ENCODE measurements around the gene TTC8. TPM values are rescaled to one million over a fixed set of nuclear protein-coding genes. Genes with fewer than 3 reads are reported as not detected.
A peak's percentile ranks its signal among the peaks of the same experiment; 100 is the strongest.

Gene TTC8
- total RNA-seq, 1 experiment from 2014 or later, result 23.9 TPM

DNA sequence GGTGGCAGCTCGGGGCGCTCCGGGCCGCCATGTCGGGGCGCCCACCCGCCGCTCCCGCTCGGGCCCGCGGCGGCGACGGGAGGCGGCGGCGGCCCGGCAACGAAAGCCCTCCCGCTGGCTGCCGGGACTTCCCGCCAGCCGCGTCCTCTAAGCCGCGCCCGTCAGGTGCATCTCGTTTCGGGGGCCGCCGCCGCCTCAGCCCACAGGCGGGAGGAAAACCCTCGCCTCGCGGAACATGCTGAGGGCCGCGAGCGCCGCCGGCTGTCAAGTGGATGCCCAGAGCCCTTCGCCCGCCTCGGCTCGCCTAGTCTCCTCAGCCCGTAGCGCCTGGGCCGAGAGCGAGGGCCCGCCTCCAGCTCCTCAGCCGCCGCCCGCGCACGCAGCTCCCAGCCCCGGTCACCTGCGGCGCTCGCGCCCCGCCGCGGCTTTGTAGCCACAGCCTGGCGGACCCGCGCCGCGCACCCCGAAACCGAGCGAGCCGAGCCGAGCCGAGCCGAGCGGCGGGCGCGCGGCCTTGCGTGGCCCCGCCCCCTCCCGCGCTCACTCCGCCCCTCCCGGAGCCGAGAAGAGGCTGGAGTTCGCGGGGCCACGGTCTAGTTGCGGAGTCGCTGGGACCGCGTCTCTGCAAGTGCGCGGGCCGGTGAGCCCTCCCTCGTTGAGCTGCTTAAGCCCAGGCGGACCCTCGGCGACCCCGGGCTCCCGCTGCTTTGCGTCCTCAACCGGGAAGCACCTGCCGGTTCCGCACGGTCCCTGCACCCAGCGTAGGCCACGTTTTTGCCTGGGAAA lies 31.8 kb upstream of the TTC8 start, which contains the start of gene EML5:
Gene EML5, minus strand, starts transcription at position 481 of the 786 bp plus-strand sequence. Its CDS starts 450 bp downstream, at position 31.
- peak within 1 kb of the TSS; percentile 70 for H3K4me3 Mint-ChIP-seq (ENCODE audit: unreplicated experiment)
- DNase-seq (ENCODE audit: unreplicated experiment), result peak; percentile 79
- peaks cover 5% of the 10 kb centered on the region for H3K36me3 Mint-ChIP-seq (ENCODE audit: insufficient read depth, unreplicated experiment)
- TF ChIP-seq, protein P1, sequence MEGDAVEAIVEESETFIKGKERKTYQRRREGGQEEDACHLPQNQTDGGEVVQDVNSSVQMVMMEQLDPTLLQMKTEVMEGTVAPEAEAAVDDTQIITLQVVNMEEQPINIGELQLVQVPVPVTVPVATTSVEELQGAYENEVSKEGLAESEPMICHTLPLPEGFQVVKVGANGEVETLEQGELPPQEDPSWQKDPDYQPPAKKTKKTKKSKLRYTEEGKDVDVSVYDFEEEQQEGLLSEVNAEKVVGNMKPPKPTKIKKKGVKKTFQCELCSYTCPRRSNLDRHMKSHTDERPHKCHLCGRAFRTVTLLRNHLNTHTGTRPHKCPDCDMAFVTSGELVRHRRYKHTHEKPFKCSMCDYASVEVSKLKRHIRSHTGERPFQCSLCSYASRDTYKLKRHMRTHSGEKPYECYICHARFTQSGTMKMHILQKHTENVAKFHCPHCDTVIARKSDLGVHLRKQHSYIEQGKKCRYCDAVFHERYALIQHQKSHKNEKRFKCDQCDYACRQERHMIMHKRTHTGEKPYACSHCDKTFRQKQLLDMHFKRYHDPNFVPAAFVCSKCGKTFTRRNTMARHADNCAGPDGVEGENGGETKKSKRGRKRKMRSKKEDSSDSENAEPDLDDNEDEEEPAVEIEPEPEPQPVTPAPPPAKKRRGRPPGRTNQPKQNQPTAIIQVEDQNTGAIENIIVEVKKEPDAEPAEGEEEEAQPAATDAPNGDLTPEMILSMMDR (IDR thresholded peaks at IDR 0.05; ENCODE audit: unreplicated experiment), result peak; percentile 3
- no TSS peak for BruUV-seq (replicated peaks)
- no peaks in the 10 kb centered on the region for H3K4me1 Mint-ChIP-seq (ENCODE audit: insufficient read depth, unreplicated experiment)
- ChIA-PET POLR2A (interaction anchor here (0.6 to 6.7 kb wide), 8 partner anchors 8 to 1121 kb away, joined by 3 to 50 read pairs (median 4); partner anchors contain the start of gene TTC8), CTCF (interaction anchor here (0.5 to 1.7 kb wide), 23 partner anchors 8 to 664 kb away, joined by 3 to 20 read pairs (median 4); partner anchors contain the start of gene TTC8)
- no peak within 1 kb of the TSS for H3K27ac Mint-ChIP-seq (ENCODE audit: low read depth, unreplicated experiment)
- intact Hi-C loops (cut with micrococcal nuclease), result loop anchor here (1.0 to 5.0 kb wide), 4 partner anchors 76 to 1125 kb away; no protein-coding TSS in a partner anchor
- H3K27me3 Mint-ChIP-seq (ENCODE audit: insufficient read depth, unreplicated experiment), result no peaks in the 10 kb centered on the region
- no peaks in the 10 kb centered on the region for H3K9me3 Mint-ChIP-seq (ENCODE audit: unreplicated experiment)

GRCh38 chr14:88793259-88793625 lies 31.2 kb upstream of the TTC8 start:
- Mint-ChIP-seq H3K27ac (ENCODE audit: low read depth, unreplicated experiment) (no peak overlapping the region), H3K27me3 (ENCODE audit: insufficient read depth, unreplicated experiment) (no peaks in the 10 kb centered on the region), H3K9me3 (ENCODE audit: unreplicated experiment) (no peaks in the 10 kb centered on the region), H3K4me1 (ENCODE audit: insufficient read depth, unreplicated experiment) (no peaks in the 10 kb centered on the region), H3K4me3 (ENCODE audit: unreplicated experiment) (peak overlapping the region; percentile 70), H3K36me3 (ENCODE audit: insufficient read depth, unreplicated experiment) (peaks cover 5% of the 10 kb centered on the region)
- ChIA-PET POLR2A (interaction anchor here (0.6 to 6.7 kb wide), 8 partner anchors 8 to 1120 kb away, joined by 3 to 50 read pairs (median 4); partner anchors contain the start of gene TTC8), CTCF (interaction anchor here (0.7 to 1.7 kb wide), 20 partner anchors 8 to 243 kb away, joined by 3 to 20 read pairs (median 4); partner anchors contain the start of gene TTC8)
- intact Hi-C loops (cut with micrococcal nuclease), result loop anchor here (2.0 to 5.0 kb wide), 3 partner anchors 126 to 1124 kb away; no protein-coding TSS in a partner anchor
- BruUV-seq (replicated peaks), result no TSS peak
- DNase-seq (ENCODE audit: unreplicated experiment), result no peak
- TF ChIP-seq, protein P1 (IDR thresholded peaks at IDR 0.05; ENCODE audit: unreplicated experiment), result no peak

GRCh38 chr14:88798156-88798555 lies 26.3 kb upstream of the TTC8 start:
- Mint-ChIP-seq H3K4me1 (ENCODE audit: insufficient read depth, unreplicated experiment) (no peaks in the 10 kb centered on the region), H3K27ac (ENCODE audit: low read depth, unreplicated experiment) (no peak overlapping the region), H3K4me3 (ENCODE audit: unreplicated experiment) (no peak overlapping the region), H3K27me3 (ENCODE audit: insufficient read depth, unreplicated experiment) (no peaks in the 10 kb centered on the region), H3K36me3 (ENCODE audit: insufficient read depth, unreplicated experiment) (peaks cover 5% of the 10 kb centered on the region), H3K9me3 (ENCODE audit: unreplicated experiment) (no peaks in the 10 kb centered on the region)
- TF ChIP-seq, protein P1 (IDR thresholded peaks at IDR 0.05; ENCODE audit: unreplicated experiment), result no peak
- CTCF ChIA-PET, result interaction anchor here (0.7 to 0.9 kb wide), 2 partner anchors 39 to 79 kb away, joined by 3 read pairs; no protein-coding TSS in a partner anchor
- DNase-seq (ENCODE audit: unreplicated experiment), result no peak
- intact Hi-C loops (cut with micrococcal nuclease), result no loop called here
- POLR2A ChIA-PET, result interaction anchor here (1.1 to 1.3 kb wide), 2 partner anchors 8 to 26 kb away, joined by 3 read pairs; partner anchors contain the start of gene TTC8
- BruUV-seq (replicated peaks), result no TSS peak

DNA sequence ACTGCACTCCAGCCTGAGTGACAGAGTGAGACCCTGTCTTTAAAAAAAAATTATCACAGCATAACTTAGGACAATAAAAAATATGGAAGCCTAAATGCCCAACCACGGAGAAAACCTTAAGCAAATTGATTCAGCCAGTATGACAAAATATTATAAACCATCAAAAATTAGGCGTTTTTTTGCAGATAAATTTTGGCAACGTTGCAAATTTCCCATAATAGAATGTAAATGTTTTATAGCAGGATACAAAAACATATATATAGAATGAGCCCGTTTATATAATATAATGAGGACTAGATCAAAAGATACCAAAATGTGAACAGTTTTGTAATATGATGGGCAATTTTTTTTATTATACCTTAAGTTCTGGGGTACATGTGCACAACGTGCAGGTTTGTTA lies 24.9 kb upstream of the TTC8 start:
- CTCF ChIA-PET, result no interaction called here
- H3K4me1 Mint-ChIP-seq (ENCODE audit: insufficient read depth, unreplicated experiment), result no peaks in the 10 kb centered on the region
- no peak for DNase-seq (ENCODE audit: unreplicated experiment)
- no peaks in the 10 kb centered on the region for H3K27me3 Mint-ChIP-seq (ENCODE audit: insufficient read depth, unreplicated experiment)
- no peaks in the 10 kb centered on the region for H3K9me3 Mint-ChIP-seq (ENCODE audit: unreplicated experiment)
- H3K27ac Mint-ChIP-seq (ENCODE audit: low read depth, unreplicated experiment), result no peak overlapping the region
- intact Hi-C loops (cut with micrococcal nuclease), result no loop called here
- H3K4me3 Mint-ChIP-seq (ENCODE audit: unreplicated experiment), result no peak overlapping the region
- TF ChIP-seq, protein P1 (IDR thresholded peaks at IDR 0.05; ENCODE audit: unreplicated experiment), result no peak
- POLR2A ChIA-PET, result no interaction called here
- no TSS peak for BruUV-seq (replicated peaks)
- peaks cover 5% of the 10 kb centered on the region for H3K36me3 Mint-ChIP-seq (ENCODE audit: insufficient read depth, unreplicated experiment)

Data from MCF 10A (cell line).